Vagina (tissue), 2 donors: ENCODE results near the gene FADS1.

Experiments
- POLR2A ChIP-seq, 2 donors: fragments of 450-650 bp; IDR thresholded peaks; one replicate each; pipeline ENCODE4 v1.6.1; 2017; ENCODE audit warnings: antibody characterized with exemption in 2 of 2, mild to moderate bottlenecking in 2 of 2, moderate library complexity in 2 of 2
- POLR2AphosphoS5 ChIP-seq, 2 donors: sonication (generic); formaldehyde crosslinking; IDR thresholded peaks; one replicate each; pipeline ENCODE4 v1.9.0; 2017; ENCODE audit warnings: antibody characterized with exemption in 2 of 2, mild to moderate bottlenecking in 2 of 2, low read depth in 1 of 2; ENCODE audit not compliant: insufficient read depth in 1 of 2

DNA sequence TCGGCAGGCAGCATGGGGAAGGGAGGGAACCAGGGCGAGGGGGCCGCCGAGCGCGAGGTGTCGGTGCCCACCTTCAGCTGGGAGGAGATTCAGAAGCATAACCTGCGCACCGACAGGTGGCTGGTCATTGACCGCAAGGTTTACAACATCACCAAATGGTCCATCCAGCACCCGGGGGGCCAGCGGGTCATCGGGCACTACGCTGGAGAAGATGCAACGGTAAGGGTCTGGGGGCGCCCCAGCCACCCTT is 11.5 kb upstream of the FADS1 start:
- TF ChIP-seq POLR2A (IDR thresholded peaks at IDR 0.05): no peak
- no peak for TF ChIP-seq POLR2AphosphoS5 (IDR thresholded peaks at IDR 0.05; ENCODE audit: insufficient read depth in 1 of 2, low read depth in 1 of 2)
